HEK293 (cell line): ENCODE measurements around the gene PLEKHG5.
A peak's percentile ranks its signal among the peaks of the same experiment; 100 is the strongest.

Experiments
- CTCF ChIA-PET: fragments of 350-600 bp; formaldehyde crosslinking; extraction: SDS; loops from one replicate; lab custom pipeline; 2021; ENCODE audit warnings: antibody characterized with exemption; lab: Yijun Ruan, JAX
- POLR2A ChIA-PET: fragments of 300-600 bp; formaldehyde crosslinking; extraction: SDS; loops from one replicate; lab custom pipeline; 2020; ENCODE audit warnings: antibody characterized with exemption, inconsistent platforms; lab: Yijun Ruan, JAX
- H3K27ac ChIP-seq: fragments of 200-500 bp; sonication (Bioruptor generic); 2 replicates; pipeline ENCODE4 v1.5.1; 2014; ENCODE audit warnings: low read depth, low read length, control low read depth, inconsistent platforms; ENCODE audit errors: extremely low read depth
- H3K36me3 ChIP-seq, 2 experiments: fragments of 200-500 bp in 1 of 2; sonication (Bioruptor generic) in 1 of 2; 1 replicate in 1 of 2; 2 replicates in 1 of 2; pipeline ENCODE4 v1.5.1; 2014 to 2017; ENCODE audit warnings: inconsistent platforms in 2 of 2, low read length in 2 of 2; ENCODE audit not compliant: control insufficient read depth in 2 of 2, insufficient read depth in 1 of 2
- H3K4me1 ChIP-seq: fragments of 200-500 bp; sonication (Bioruptor generic); 2 replicates; pipeline ENCODE4 v1.5.1; 2014; ENCODE audit warnings: mild to moderate bottlenecking, low read length, inconsistent platforms; ENCODE audit not compliant: control insufficient read depth, insufficient read depth
- H3K4me3 ChIP-seq: 2 replicates; pipeline ENCODE4 v1.5.1; 2011; ENCODE audit warnings: low read depth, mild to moderate bottlenecking, control low read depth, low read length, moderate library complexity
- H3K9me3 ChIP-seq: fragments of 200-500 bp; sonication (Bioruptor generic); 2 replicates; pipeline ENCODE4 v1.5.1; 2014; ENCODE audit warnings: low read depth, low read length, inconsistent platforms; ENCODE audit not compliant: control insufficient read depth, insufficient read depth
- GLIS1 ChIP-seq: fragments of 450-650 bp; formaldehyde crosslinking; IDR thresholded peaks from 2 replicates; pipeline ENCODE4 v1.5.1; 2016; ENCODE audit warnings: missing biosample characterization, missing genetic modification characterization
- OVOL3 ChIP-seq: fragments of 450-650 bp; formaldehyde crosslinking; IDR thresholded peaks from 2 replicates; pipeline ENCODE4 v1.5.1; 2016; ENCODE audit warnings: missing biosample characterization, missing genetic modification characterization
- REPIN1 ChIP-seq: fragments of 450-650 bp; formaldehyde crosslinking; IDR thresholded peaks from 2 replicates; pipeline ENCODE4 v1.5.1; 2017; ENCODE audit warnings: missing biosample characterization, missing genetic modification characterization, low read depth
- SETDB1 ChIP-seq: IDR thresholded peaks from one replicate; pipeline ENCODE4 v1.6.1; 2017; ENCODE audit warnings: mild to moderate bottlenecking, low read length, moderate library complexity, mixed read lengths; ENCODE audit not compliant: insufficient read length
- ZBTB10 ChIP-seq: fragments of 450-650 bp; formaldehyde crosslinking; IDR thresholded peaks from 2 replicates; pipeline ENCODE4 v1.5.1; 2016; ENCODE audit warnings: missing biosample characterization, missing genetic modification characterization
- ZBTB11 ChIP-seq: fragments of 450-650 bp; formaldehyde crosslinking; conservative IDR thresholded peaks from 2 replicates; pipeline ENCODE4 v1.5.1; 2016; ENCODE audit warnings: low read depth, missing biosample characterization, missing genetic modification characterization
- ZBTB49 ChIP-seq: fragments of 450-650 bp; formaldehyde crosslinking; IDR thresholded peaks from 2 replicates; pipeline ENCODE4 v1.5.1; 2016; ENCODE audit warnings: missing biosample characterization, missing genetic modification characterization, low read depth
- ZBTB6 ChIP-seq: fragments of 450-650 bp; formaldehyde crosslinking; IDR thresholded peaks from 2 replicates; pipeline ENCODE4 v1.5.1; 2017; ENCODE audit warnings: missing biosample characterization, missing genetic modification characterization
- ZBTB8A ChIP-seq: fragments of 450-650 bp; formaldehyde crosslinking; IDR thresholded peaks from 2 replicates; pipeline ENCODE4 v1.5.1; 2016; ENCODE audit warnings: missing biosample characterization, missing genetic modification characterization
- ZNF214 ChIP-seq: fragments of 450-650 bp; formaldehyde crosslinking; IDR thresholded peaks from 2 replicates; pipeline ENCODE4 v1.5.1; 2017; ENCODE audit warnings: missing biosample characterization, mild to moderate bottlenecking, missing genetic modification characterization, borderline replicate concordance
- ZNF221 ChIP-seq: fragments of 450-650 bp; formaldehyde crosslinking; IDR thresholded peaks from 2 replicates; pipeline ENCODE4 v1.5.1; 2017; ENCODE audit warnings: missing biosample characterization, missing genetic modification characterization, borderline replicate concordance
- ZNF223 ChIP-seq: fragments of 450-650 bp; formaldehyde crosslinking; IDR thresholded peaks from 2 replicates; pipeline ENCODE4 v1.5.1; 2016; ENCODE audit warnings: missing biosample characterization, missing genetic modification characterization
- ZNF311 ChIP-seq: fragments of 450-650 bp; formaldehyde crosslinking; IDR thresholded peaks from 2 replicates; pipeline ENCODE4 v1.5.1; 2017; ENCODE audit warnings: missing biosample characterization, missing genetic modification characterization, borderline replicate concordance
- ZNF391 ChIP-seq: fragments of 450-650 bp; formaldehyde crosslinking; IDR thresholded peaks from 2 replicates; pipeline ENCODE4 v1.5.1; 2016; ENCODE audit warnings: low read depth, missing biosample characterization, missing genetic modification characterization, borderline replicate concordance
- ZNF398 ChIP-seq: fragments of 450-650 bp; formaldehyde crosslinking; IDR thresholded peaks from 2 replicates; pipeline ENCODE4 v1.5.1; 2017; ENCODE audit warnings: missing biosample characterization, missing genetic modification characterization
- ZNF433 ChIP-seq: fragments of 450-650 bp; formaldehyde crosslinking; IDR thresholded peaks from 2 replicates; pipeline ENCODE4 v1.5.1; 2016; ENCODE audit warnings: missing biosample characterization, missing genetic modification characterization, low read depth
- ZNF561 ChIP-seq: fragments of 450-650 bp; IDR thresholded peaks from 2 replicates; pipeline ENCODE4 v1.5.1; 2018; ENCODE audit warnings: missing biosample characterization, missing genetic modification characterization, borderline replicate concordance
- ZNF692 ChIP-seq: fragments of 450-650 bp; formaldehyde crosslinking; IDR thresholded peaks from 2 replicates; pipeline ENCODE4 v1.5.1; 2016; ENCODE audit warnings: missing biosample characterization, missing genetic modification characterization
- ZXDB ChIP-seq: fragments of 450-650 bp; formaldehyde crosslinking; IDR thresholded peaks from 2 replicates; pipeline ENCODE4 v1.5.1; 2016; ENCODE audit warnings: missing biosample characterization, missing genetic modification characterization

Gene PLEKHG5

GRCh38 chr1:6491966-6492365 is 499 bp upstream of the PLEKHG5 start:
- H3K4me1 ChIP-seq = no peaks in the 10 kb centered on the region
- TF ChIP-seq ZNF214 (tag by site-specific recombination) (no peak), ZNF221 (tag by site-specific recombination) (no peak), GLIS1 (no peak), ZNF311 (tag by site-specific recombination) (no peak), ZBTB11 (tag by site-specific recombination) (no peak), ZBTB8A (tag by site-specific recombination) (no peak), ZBTB49 (tag by site-specific recombination) (no peak), ZBTB10 (tag by site-specific recombination) (no peak), REPIN1 (tag by site-specific recombination) (no peak), ZNF398 (tag by site-specific recombination) (no peak), ZNF433 (no peak), ZNF561 (tag by site-specific recombination) (no peak), OVOL3 (tag by site-specific recombination) (no peak)
- TF ChIP-seq, all 188 proteins: peak for 0
- CTCF ChIA-PET = interaction anchor here (0.7 to 2.6 kb wide), 7 partner anchors 7 to 293 kb away, joined by 3 to 13 read pairs (median 3); partner anchors contain the start of gene CAMTA1
- Histone ChIP-seq H3K27ac (no peak overlapping the region), H3K36me3 (peaks cover 0 to 3% of the 10 kb centered on the region in 2 experiments; a peak in 1 of 3 replicates), H3K9me3 (no peaks in the 10 kb centered on the region), H3K4me3 (no peak overlapping the region)
- POLR2A ChIA-PET = interaction anchor here (0.8 to 1.4 kb wide), 2 partner anchors 8 to 10 kb away, joined by 3 to 4 read pairs; no protein-coding TSS in a partner anchor

GRCh38 chr1:6491081-6491449 is 402 bp downstream of the PLEKHG5 start:
- Histone ChIP-seq H3K27ac (peak overlapping the region; percentile 67; the same call in 1 of the 2 replicates), H3K36me3 (peaks cover 0 to 3% of the 10 kb centered on the region in 2 experiments; a peak in 1 of 3 replicates), H3K4me1 (no peaks in the 10 kb centered on the region), H3K4me3 (peak overlapping the region; percentile 72), H3K9me3 (no peaks in the 10 kb centered on the region)
- ChIA-PET POLR2A (interaction anchor here (0.7 to 2.0 kb wide), 6 partner anchors 9 to 258 kb away, joined by 3 to 5 read pairs (median 4); partner anchors contain the start of gene NOL9), CTCF (interaction anchor here (0.8 to 3.6 kb wide), 11 partner anchors 8 to 246 kb away, joined by 3 to 40 read pairs (median 6); no protein-coding TSS in a partner anchor)
- TF ChIP-seq ZXDB (no peak), ZNF391 (tag by site-specific recombination) (no peak), ZNF223 (tag by site-specific recombination) (no peak), ZNF692 (peak; percentile 18), ZBTB6 (tag by site-specific recombination) (no peak), ZBTB8A (tag by site-specific recombination) (0 out of 2 replicates have a peak, but pooled peaks have one; percentile 7), SETDB1 (no peak)
